LNCaP clone FGC (cell line): ENCODE data around the gene ADCY5.

ENCODE experiments used
- DNase-seq: peaks from one replicate; pipeline ENCODE4 v3.0.0-alpha.2; 2011; ENCODE audit warnings: low read depth
- H3K4me3 ChIP-seq: 2 replicates; pipeline ENCODE4 v1.5.1; 2011; ENCODE audit warnings: mild to moderate bottlenecking, low read depth, low read length, control low read depth
- CTCF ChIP-seq: IDR thresholded peaks from 2 replicates; pipeline ENCODE4 v1.5.1; 2012; ENCODE audit warnings: mild to moderate bottlenecking; ENCODE audit not compliant: control insufficient read depth, insufficient read depth; ENCODE audit errors: extremely low read depth

Gene ADCY5

GRCh38 chr3:123442908-123443307, 6.0 kb downstream of the ADCY5 start:
- no peak for DNase-seq
- no peak overlapping the region for H3K4me3 ChIP-seq
- TF ChIP-seq CTCF, result no peak

GRCh38 chr3:123442125-123442524, 6.8 kb downstream of the ADCY5 start:
- no peak for TF ChIP-seq CTCF
- H3K4me3 ChIP-seq, result no peak overlapping the region
- no peak for DNase-seq

- no peak for DNase-seq
- H3K4me3 ChIP-seq, result no peak overlapping the region
- TF ChIP-seq CTCF, result no peak
Measured at GRCh38 chr3:123439806-123440580, 8.9 kb downstream of the ADCY5 start.

- no peak overlapping the region for H3K4me3 ChIP-seq
- no peak for TF ChIP-seq CTCF
- DNase-seq, result no peak
Measured at GRCh38 chr3:123432832-123433523, 15.9 kb downstream of the ADCY5 start.

- no peak for DNase-seq
- no peak overlapping the region for H3K4me3 ChIP-seq
- no peak for TF ChIP-seq CTCF
Measured at GRCh38 chr3:123431658-123432324, 17.1 kb downstream of the ADCY5 start.

- no peak for TF ChIP-seq CTCF
- H3K4me3 ChIP-seq, result no peak overlapping the region
- no peak for DNase-seq
Measured at GRCh38 chr3:123431007-123431657, 17.8 kb downstream of the ADCY5 start.
